ENCODE data around the gene TRMT1.

The TRMT1 gene

DNA sequence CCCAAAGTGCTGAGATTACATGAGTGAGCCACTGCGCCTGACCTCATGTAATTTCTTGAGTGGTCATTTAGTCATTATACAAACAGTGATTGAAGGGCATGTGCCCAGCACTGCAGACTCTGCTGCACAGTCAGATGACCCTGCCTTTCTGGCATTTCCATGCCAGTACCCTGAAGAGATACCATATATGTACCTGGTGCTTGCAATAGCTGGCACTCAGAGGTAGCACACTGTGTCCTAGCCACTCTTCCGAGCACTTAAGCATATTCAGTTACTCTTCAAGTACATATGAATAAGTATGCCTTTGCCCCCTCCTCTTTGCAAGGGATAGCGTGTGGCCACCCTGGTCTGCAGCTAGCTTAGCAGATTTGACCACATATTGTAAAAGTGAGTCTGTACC is 18.1 kb upstream of the TRMT1 start:
- H3K27me3 ChIP-seq (replicated peaks; ENCODE audit: control insufficient read depth, insufficient read depth, low read length), result no peaks in the 10 kb centered on the region
- no peak overlapping the region for H3K4me3 ChIP-seq (replicated peaks; ENCODE audit: low read depth, low read length)
- TF ChIP-seq, protein P1, sequence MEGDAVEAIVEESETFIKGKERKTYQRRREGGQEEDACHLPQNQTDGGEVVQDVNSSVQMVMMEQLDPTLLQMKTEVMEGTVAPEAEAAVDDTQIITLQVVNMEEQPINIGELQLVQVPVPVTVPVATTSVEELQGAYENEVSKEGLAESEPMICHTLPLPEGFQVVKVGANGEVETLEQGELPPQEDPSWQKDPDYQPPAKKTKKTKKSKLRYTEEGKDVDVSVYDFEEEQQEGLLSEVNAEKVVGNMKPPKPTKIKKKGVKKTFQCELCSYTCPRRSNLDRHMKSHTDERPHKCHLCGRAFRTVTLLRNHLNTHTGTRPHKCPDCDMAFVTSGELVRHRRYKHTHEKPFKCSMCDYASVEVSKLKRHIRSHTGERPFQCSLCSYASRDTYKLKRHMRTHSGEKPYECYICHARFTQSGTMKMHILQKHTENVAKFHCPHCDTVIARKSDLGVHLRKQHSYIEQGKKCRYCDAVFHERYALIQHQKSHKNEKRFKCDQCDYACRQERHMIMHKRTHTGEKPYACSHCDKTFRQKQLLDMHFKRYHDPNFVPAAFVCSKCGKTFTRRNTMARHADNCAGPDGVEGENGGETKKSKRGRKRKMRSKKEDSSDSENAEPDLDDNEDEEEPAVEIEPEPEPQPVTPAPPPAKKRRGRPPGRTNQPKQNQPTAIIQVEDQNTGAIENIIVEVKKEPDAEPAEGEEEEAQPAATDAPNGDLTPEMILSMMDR (IDR thresholded peaks at IDR 0.05; ENCODE audit: insufficient read depth, low read length, poor library complexity, severe bottlenecking), result no peak
- H3K36me3 ChIP-seq (ENCODE audit: control insufficient read depth, insufficient read depth, low read length), result peaks cover 32% of the 10 kb centered on the region
- no peak for DNase-seq (ENCODE audit: extremely low read depth, insufficient read length)

DNA sequence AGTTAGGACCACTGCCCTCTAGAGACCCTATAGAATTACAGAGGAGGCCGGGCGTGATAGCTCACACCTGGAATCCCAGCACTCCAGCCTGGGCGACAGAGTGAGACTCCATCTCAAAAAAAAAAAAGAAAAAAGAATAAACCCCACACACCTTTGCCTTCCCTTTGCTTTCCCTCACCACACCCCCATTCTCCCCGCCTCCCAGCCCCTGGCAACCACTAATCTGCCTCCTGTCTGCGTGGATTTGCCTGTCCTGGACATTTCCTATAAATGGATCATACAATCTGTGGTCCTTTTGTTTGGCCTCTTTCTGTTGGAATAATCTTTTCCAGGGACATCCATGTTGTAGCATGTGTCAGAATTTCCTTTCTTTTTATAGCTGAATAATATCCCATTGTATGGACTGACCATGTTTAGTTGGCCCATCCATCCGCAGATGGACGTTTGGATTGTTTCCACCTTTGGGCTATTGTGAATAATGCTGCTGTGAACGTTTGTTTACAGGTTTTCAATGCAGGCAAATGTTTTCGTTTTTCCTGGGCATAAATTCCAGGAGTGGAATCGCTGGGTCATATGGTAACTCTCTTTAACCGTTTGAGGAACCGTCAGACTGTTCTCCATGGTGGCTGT is 16.8 kb upstream of the TRMT1 start:
- TF ChIP-seq, protein P1 (IDR thresholded peaks at IDR 0.05; ENCODE audit: insufficient read depth, low read length, poor library complexity, severe bottlenecking), result no peak
- no peak for DNase-seq (ENCODE audit: extremely low read depth, insufficient read length)
- H3K27me3 ChIP-seq (replicated peaks; ENCODE audit: control insufficient read depth, insufficient read depth, low read length), result no peaks in the 10 kb centered on the region
- no peak overlapping the region for H3K4me3 ChIP-seq (replicated peaks; ENCODE audit: low read depth, low read length)
- peaks cover 33% of the 10 kb centered on the region for H3K36me3 ChIP-seq (ENCODE audit: control insufficient read depth, insufficient read depth, low read length)

DNA sequence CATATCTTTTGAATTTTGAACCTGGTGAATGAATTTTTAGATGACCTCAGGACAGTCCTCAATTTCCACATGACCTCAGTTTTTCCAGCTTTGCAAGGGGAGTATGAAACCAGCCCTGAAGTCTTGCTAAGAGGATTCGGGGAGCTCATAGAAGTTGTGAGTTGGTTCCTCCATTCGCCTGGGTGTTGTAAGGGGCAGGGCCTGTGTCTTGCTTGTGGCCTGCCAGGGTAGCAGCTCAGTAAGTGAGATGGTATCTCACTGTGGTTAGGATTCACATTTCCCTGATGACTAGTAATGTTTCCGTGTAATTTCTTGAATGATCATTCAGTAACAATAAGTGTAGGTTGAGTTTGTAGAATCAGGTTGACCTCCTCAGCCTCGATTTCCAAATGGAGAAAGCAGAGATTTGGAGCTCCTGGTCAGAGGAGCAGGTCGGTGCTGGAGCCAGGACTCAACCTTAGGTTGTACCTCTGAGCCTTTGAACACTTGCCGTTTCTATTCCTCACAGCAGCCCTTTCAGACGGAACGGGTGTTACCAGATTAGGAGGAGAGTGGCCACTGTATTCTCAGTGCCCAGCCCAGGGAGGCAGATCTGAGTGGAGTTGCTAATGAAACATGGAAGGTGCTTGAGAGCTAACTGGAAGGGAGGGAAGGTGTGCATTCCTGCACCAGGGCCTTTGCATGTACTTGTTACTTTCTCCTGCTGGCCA is 16.1 kb upstream of the TRMT1 start:
- no peak for DNase-seq (ENCODE audit: extremely low read depth, insufficient read length)
- Histone ChIP-seq H3K27me3 (replicated peaks; ENCODE audit: control insufficient read depth, insufficient read depth, low read length) (no peaks in the 10 kb centered on the region), H3K4me3 (replicated peaks; ENCODE audit: low read depth, low read length) (no peak overlapping the region), H3K36me3 (ENCODE audit: control insufficient read depth, insufficient read depth, low read length) (peaks cover 30% of the 10 kb centered on the region)
- TF ChIP-seq, protein P1 (IDR thresholded peaks at IDR 0.05; ENCODE audit: insufficient read depth, low read length, poor library complexity, severe bottlenecking), result no peak

GRCh38 chr19:13130886-13131490 is 14.4 kb upstream of the TRMT1 start:
- Histone ChIP-seq H3K27me3 (replicated peaks; ENCODE audit: control insufficient read depth, insufficient read depth, low read length) (no peaks in the 10 kb centered on the region), H3K36me3 (ENCODE audit: control insufficient read depth, insufficient read depth, low read length) (peaks cover 16% of the 10 kb centered on the region), H3K4me3 (replicated peaks; ENCODE audit: low read depth, low read length) (no peak overlapping the region)
- TF ChIP-seq, protein P1 (IDR thresholded peaks at IDR 0.05; ENCODE audit: insufficient read depth, low read length, poor library complexity, severe bottlenecking), result no peak
- no peak for DNase-seq (ENCODE audit: extremely low read depth, insufficient read length)

DNA sequence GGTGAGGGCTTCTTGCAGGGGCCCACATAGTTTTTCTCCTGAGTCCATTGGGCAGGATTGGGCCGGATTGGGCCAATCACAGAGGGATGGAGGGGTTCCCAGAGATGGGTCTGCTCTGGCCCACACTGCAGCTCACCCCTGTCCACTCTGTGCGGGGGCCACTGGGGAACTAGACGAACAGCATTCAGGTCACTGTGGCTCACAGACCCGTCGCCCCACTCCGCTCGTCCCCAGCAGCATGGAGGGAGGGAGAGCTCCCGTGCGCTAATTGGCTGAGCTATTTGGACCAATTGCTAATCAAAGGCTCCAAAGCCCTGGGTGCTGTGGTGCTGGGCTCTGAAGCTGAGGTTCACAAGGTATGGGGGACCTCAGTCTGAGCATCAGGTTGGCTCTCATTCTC is 12.8 kb upstream of the TRMT1 start:
- Histone ChIP-seq H3K27me3 (replicated peaks; ENCODE audit: control insufficient read depth, insufficient read depth, low read length) (no peaks in the 10 kb centered on the region), H3K4me3 (replicated peaks; ENCODE audit: low read depth, low read length) (no peak overlapping the region), H3K36me3 (ENCODE audit: control insufficient read depth, insufficient read depth, low read length) (peaks cover 11% of the 10 kb centered on the region)
- TF ChIP-seq, protein P1 (IDR thresholded peaks at IDR 0.05; ENCODE audit: insufficient read depth, low read length, poor library complexity, severe bottlenecking), result no peak
- DNase-seq (ENCODE audit: extremely low read depth, insufficient read length), result no peak
